ENCODE measurements around the gene SPATA25. TPM values are rescaled to one million over a fixed set of nuclear protein-coding genes. Genes with fewer than 3 reads are reported as not detected.

SPATA25 gene
- polyA plus RNA-seq, 1 donor (not counting 4 experiments of a cell fraction or from before 2014, with no cell fraction given): not detected

- Histone ChIP-seq H3K36me3 (ENCODE audit: control insufficient read depth in 2 of 2, extremely low read depth in 1 of 2, insufficient read depth in 2 of 2, low read length in 2 of 2) (peaks cover 17 to 25% of the 10 kb centered on the region in 2 experiments), H3K4me2 (ENCODE audit: control insufficient read depth, extremely low read depth, insufficient read depth, low read depth, low read length) (no peak overlapping the region), H3K79me2 (ENCODE audit: control insufficient read depth, insufficient read depth, low read length) (no peaks in the 10 kb centered on the region), H3K27ac (ENCODE audit: control insufficient read depth, insufficient read depth, low read length) (no peak overlapping the region), H2AFZ (ENCODE audit: control insufficient read depth, low read length) (no peak overlapping the region), H4K20me1 (ENCODE audit: control insufficient read depth, extremely low read depth, insufficient read depth, low read length) (no peaks in the 10 kb centered on the region), H3K27me3 (ENCODE audit: control insufficient read depth, extremely low read depth, insufficient read depth, low read length) (no peaks in the 10 kb centered on the region), H3K9me1 (ENCODE audit: control insufficient read depth, extremely low read depth, insufficient read depth, low read length) (no peaks in the 10 kb centered on the region), H3K9me3 (ENCODE audit: control insufficient read depth, low read depth, low read length) (no peaks in the 10 kb centered on the region), H3K4me1 (ENCODE audit: control insufficient read depth, extremely low read depth, insufficient read depth, low read length) (no peaks in the 10 kb centered on the region), H3K9ac (ENCODE audit: control insufficient read depth, extremely low read depth, insufficient read depth, low read length) (no peak overlapping the region), H3K4me3 (ENCODE audit: control insufficient read depth in 2 of 3, extremely low read depth in 1 of 3, insufficient read depth in 2 of 3, low read depth in 1 of 3, low read length in 3 of 3) (no peak overlapping the region)
- DNase-seq (ENCODE audit: low read depth, low spot score) (no peak), FAIRE-seq (no peak)
- TF ChIP-seq EZH2 (IDR thresholded peaks at IDR 0.05; ENCODE audit: low read length): no peak
- TF ChIP-seq CTCF (optimal IDR thresholded peaks at IDR 0.05 in 1 of 3, IDR thresholded peaks at IDR 0.05 in 1 of 3, conservative IDR thresholded peaks at IDR 0.05 in 1 of 3; ENCODE audit: extremely low read depth in 1 of 3, insufficient read depth in 2 of 3, low read length in 3 of 3): no peak
- dilution Hi-C loops (cut with MboI; ENCODE audit: extremely low pct_ligation_motif_present, low sequenced_read_pairs): no loop called here
These were observed 45.1 kb downstream of the SPATA25 start for GRCh38 chr20:45842169-45842812.

- no peak for FAIRE-seq
- Histone ChIP-seq H4K20me1 (ENCODE audit: control insufficient read depth, extremely low read depth, insufficient read depth, low read length) (no peaks in the 10 kb centered on the region), H3K4me2 (ENCODE audit: control insufficient read depth, extremely low read depth, insufficient read depth, low read depth, low read length) (no peak overlapping the region), H3K36me3 (ENCODE audit: control insufficient read depth in 2 of 2, extremely low read depth in 1 of 2, insufficient read depth in 2 of 2, low read length in 2 of 2) (peaks cover 17 to 23% of the 10 kb centered on the region in 2 experiments), H3K27me3 (ENCODE audit: control insufficient read depth, extremely low read depth, insufficient read depth, low read length) (no peaks in the 10 kb centered on the region), H3K4me1 (ENCODE audit: control insufficient read depth, extremely low read depth, insufficient read depth, low read length) (no peaks in the 10 kb centered on the region), H2AFZ (ENCODE audit: control insufficient read depth, low read length) (no peak overlapping the region), H3K9me1 (ENCODE audit: control insufficient read depth, extremely low read depth, insufficient read depth, low read length) (no peaks in the 10 kb centered on the region), H3K27ac (ENCODE audit: control insufficient read depth, insufficient read depth, low read length) (no peak overlapping the region), H3K4me3 (ENCODE audit: control insufficient read depth in 2 of 3, extremely low read depth in 1 of 3, insufficient read depth in 2 of 3, low read depth in 1 of 3, low read length in 3 of 3) (no peak overlapping the region), H3K9me3 (ENCODE audit: control insufficient read depth, low read depth, low read length) (no peaks in the 10 kb centered on the region), H3K9ac (ENCODE audit: control insufficient read depth, extremely low read depth, insufficient read depth, low read length) (no peak overlapping the region), H3K79me2 (ENCODE audit: control insufficient read depth, insufficient read depth, low read length) (no peaks in the 10 kb centered on the region)
- no peak for TF ChIP-seq EZH2 (IDR thresholded peaks at IDR 0.05; ENCODE audit: low read length)
- no peak for TF ChIP-seq CTCF (optimal IDR thresholded peaks at IDR 0.05 in 1 of 3, IDR thresholded peaks at IDR 0.05 in 1 of 3, conservative IDR thresholded peaks at IDR 0.05 in 1 of 3; ENCODE audit: extremely low read depth in 1 of 3, insufficient read depth in 2 of 3, low read length in 3 of 3)
- DNase-seq (ENCODE audit: low read depth, low spot score): no peak
- dilution Hi-C loops (cut with MboI; ENCODE audit: extremely low pct_ligation_motif_present, low sequenced_read_pairs): no loop called here
These were observed 45.9 kb downstream of the SPATA25 start for GRCh38 chr20:45841407-45842129.
